IPS-15b (cell line): ENCODE results near the gene APOO.

ENCODE experiments used
- H3K27me3 ChIP-seq: one replicate; pipeline ENCODE4 v1.6.1; 2013; ENCODE audit warnings: low read length; ENCODE audit not compliant: control insufficient read depth, insufficient read depth
- H3K36me3 ChIP-seq: one replicate; pipeline ENCODE4 v1.6.1; 2013; ENCODE audit warnings: low read length; ENCODE audit not compliant: control insufficient read depth, insufficient read depth
- H3K4me1 ChIP-seq: one replicate; pipeline ENCODE4 v1.6.1; 2013; ENCODE audit warnings: mild to moderate bottlenecking, low read length; ENCODE audit not compliant: control insufficient read depth, insufficient read depth
- H3K4me3 ChIP-seq: one replicate; pipeline ENCODE4 v1.5.1; 2013; ENCODE audit warnings: low read depth, low read length
- H3K9ac ChIP-seq: one replicate; pipeline ENCODE4 v1.6.1; 2013; ENCODE audit warnings: low read depth, mild to moderate bottlenecking, low read length
- H3K9me3 ChIP-seq: one replicate; pipeline ENCODE4 v1.6.1; 2013; ENCODE audit warnings: mild to moderate bottlenecking, low read length; ENCODE audit not compliant: control insufficient read depth, insufficient read depth

APOO gene

GRCh38 chrX:23907498-23908218 is at the start of gene APOO, which contains the start of gene CXorf58:
Gene APOO, minus strand, starts transcription at chrX:23907938. Its CDS starts 236 bp downstream, at chrX:23907702.
Gene CXorf58, plus strand, starts transcription at chrX:23908006. Its CDS starts 2,297 bp downstream, at chrX:23910303.
- Histone ChIP-seq H3K4me3 (peak within 1 kb of the TSS; percentile 69), H3K36me3 (no peaks in the 10 kb centered on the region), H3K27me3 (no peaks in the 10 kb centered on the region), H3K4me1 (no peaks in the 10 kb centered on the region), H3K9me3 (no peaks in the 10 kb centered on the region), H3K9ac (peak within 1 kb of the TSS; percentile 27)

- Histone ChIP-seq H3K9me3 (no peaks in the 10 kb centered on the region), H3K36me3 (no peaks in the 10 kb centered on the region), H3K4me1 (peaks cover 11% of the 10 kb centered on the region), H3K9ac (no peak overlapping the region), H3K27me3 (no peaks in the 10 kb centered on the region), H3K4me3 (no peak overlapping the region)
Measured at GRCh38 chrX:23954396-23954795, 46.7 kb upstream of the APOO start.

DNA sequence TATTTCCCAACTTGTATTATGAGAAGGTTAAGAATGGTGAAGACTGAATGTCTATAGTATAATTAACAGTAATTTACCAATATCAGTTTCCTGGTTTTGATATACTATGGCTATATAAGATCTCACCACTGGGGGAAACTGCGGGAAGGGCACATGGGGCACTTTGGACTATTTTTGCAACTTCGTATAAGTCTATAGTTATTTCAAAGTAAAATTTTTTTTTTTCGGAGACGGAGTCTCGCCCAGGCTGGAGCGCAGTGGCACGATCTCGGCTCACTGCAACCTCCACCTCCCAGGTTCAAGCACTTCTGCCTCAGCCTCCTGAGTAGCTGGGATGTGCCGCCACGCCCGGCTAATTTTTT is 46.2 kb upstream of the APOO start:
- Histone ChIP-seq H3K9ac (no peak overlapping the region), H3K36me3 (no peaks in the 10 kb centered on the region), H3K4me1 (peaks cover 9% of the 10 kb centered on the region), H3K9me3 (no peaks in the 10 kb centered on the region), H3K4me3 (no peak overlapping the region), H3K27me3 (no peaks in the 10 kb centered on the region)

- Histone ChIP-seq H3K27me3 (no peaks in the 10 kb centered on the region), H3K4me1 (peaks cover 9% of the 10 kb centered on the region), H3K9me3 (no peaks in the 10 kb centered on the region), H3K9ac (no peak overlapping the region), H3K4me3 (no peak overlapping the region), H3K36me3 (no peaks in the 10 kb centered on the region)
Measured at GRCh38 chrX:23952984-23953907, 45.5 kb upstream of the APOO start.

GRCh38 chrX:23952391-23952790 is 44.7 kb upstream of the APOO start:
- no peaks in the 10 kb centered on the region for H3K27me3 ChIP-seq
- H3K4me3 ChIP-seq, result no peak overlapping the region
- H3K9ac ChIP-seq, result no peak overlapping the region

DNA sequence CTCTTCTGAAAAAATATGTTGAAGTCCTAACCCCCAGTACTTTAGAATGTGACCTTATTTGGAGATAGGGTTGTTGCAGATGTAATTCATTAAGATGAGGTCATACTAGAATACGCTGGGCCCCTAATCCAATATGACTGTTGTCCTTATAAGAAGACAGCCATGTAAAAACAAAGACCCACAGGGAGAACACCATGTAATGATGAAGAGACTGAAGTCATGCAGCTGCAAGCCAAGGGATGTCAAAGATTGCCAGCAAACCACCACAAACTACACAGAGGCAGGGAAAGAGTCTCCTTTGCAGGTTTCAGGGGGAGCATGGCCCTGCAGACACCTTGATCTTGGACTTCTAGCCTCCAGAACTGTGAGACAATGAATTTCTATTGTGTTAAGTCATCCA is 37.5 kb upstream of the APOO start:
- H3K27me3 ChIP-seq, result no peaks in the 10 kb centered on the region
- H3K4me3 ChIP-seq, result no peak overlapping the region
- H3K9me3 ChIP-seq, result no peaks in the 10 kb centered on the region
- H3K36me3 ChIP-seq, result no peaks in the 10 kb centered on the region
- H3K4me1 ChIP-seq, result no peaks in the 10 kb centered on the region
- no peak overlapping the region for H3K9ac ChIP-seq

More at GRCh38 chrX:23952391-23952790, 44.7 kb upstream of the APOO start:
- Histone ChIP-seq H3K4me1 (peaks cover 9% of the 10 kb centered on the region), H3K36me3 (no peaks in the 10 kb centered on the region), H3K9me3 (no peaks in the 10 kb centered on the region)

GRCh38 chrX:23944234-23944633 is 36.5 kb upstream of the APOO start:
- Histone ChIP-seq H3K9me3 (no peaks in the 10 kb centered on the region), H3K4me3 (no peak overlapping the region), H3K9ac (no peak overlapping the region), H3K36me3 (no peaks in the 10 kb centered on the region), H3K27me3 (no peaks in the 10 kb centered on the region), H3K4me1 (no peaks in the 10 kb centered on the region)

- Histone ChIP-seq H3K9ac (no peak overlapping the region), H3K9me3 (no peaks in the 10 kb centered on the region), H3K4me3 (no peak overlapping the region)
Measured at GRCh38 chrX:23939203-23939602, 31.5 kb upstream of the APOO start.

DNA sequence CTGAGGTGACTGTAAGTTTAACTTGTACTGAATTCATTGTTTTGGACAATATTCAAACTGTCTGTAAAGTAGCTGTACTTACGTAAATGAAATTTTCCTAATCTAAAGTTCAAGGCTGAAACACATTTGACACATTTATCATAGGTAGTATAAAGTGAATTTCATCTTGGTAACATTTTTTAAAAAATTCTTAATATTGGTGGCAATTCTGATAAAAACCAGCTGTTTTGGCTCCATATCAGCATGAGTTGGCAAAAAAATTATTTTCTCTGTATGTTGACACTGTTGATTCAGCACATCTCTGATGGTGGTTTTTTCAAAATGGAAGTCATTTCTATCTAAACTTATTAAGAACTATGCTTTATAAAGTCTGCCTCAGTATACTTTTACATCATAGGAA is 31.0 kb upstream of the APOO start:
- Histone ChIP-seq H3K9me3 (no peaks in the 10 kb centered on the region), H3K4me3 (no peak overlapping the region), H3K9ac (no peak overlapping the region), H3K36me3 (no peaks in the 10 kb centered on the region), H3K4me1 (peaks cover 3% of the 10 kb centered on the region), H3K27me3 (no peaks in the 10 kb centered on the region)

More at GRCh38 chrX:23939203-23939602, 31.5 kb upstream of the APOO start:
- no peaks in the 10 kb centered on the region for H3K36me3 ChIP-seq
- no peaks in the 10 kb centered on the region for H3K27me3 ChIP-seq
- H3K4me1 ChIP-seq, result peaks cover 3% of the 10 kb centered on the region

- no peak overlapping the region for H3K4me3 ChIP-seq
- no peak overlapping the region for H3K9ac ChIP-seq
- H3K9me3 ChIP-seq, result no peaks in the 10 kb centered on the region
- H3K27me3 ChIP-seq, result no peaks in the 10 kb centered on the region
- peaks cover 3% of the 10 kb centered on the region for H3K4me1 ChIP-seq
- no peaks in the 10 kb centered on the region for H3K36me3 ChIP-seq
Measured at GRCh38 chrX:23937100-23937499, 29.4 kb upstream of the APOO start.

DNA sequence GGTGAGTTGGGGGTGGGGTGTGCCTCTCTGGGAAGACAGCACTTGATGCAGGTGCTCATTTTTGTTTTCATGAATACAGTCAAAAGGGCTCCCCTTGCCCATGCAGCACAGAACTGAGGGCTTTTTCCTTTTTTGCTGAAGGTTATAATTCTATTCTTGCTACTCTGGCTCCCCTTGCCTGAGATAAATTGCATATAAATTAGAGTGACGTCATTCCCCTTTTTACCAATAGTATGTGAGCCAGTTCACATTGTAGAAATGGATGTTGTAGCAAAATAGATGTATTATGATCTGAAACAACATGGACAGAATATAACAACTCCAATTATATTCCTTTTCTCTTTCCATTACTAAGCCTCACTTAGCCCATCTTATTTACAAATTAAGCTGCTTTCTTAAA is 28.4 kb upstream of the APOO start:
- H3K9me3 ChIP-seq, result no peaks in the 10 kb centered on the region
- peaks cover 3% of the 10 kb centered on the region for H3K4me1 ChIP-seq
- H3K27me3 ChIP-seq, result no peaks in the 10 kb centered on the region
- H3K9ac ChIP-seq, result no peak overlapping the region
- no peak overlapping the region for H3K4me3 ChIP-seq
- H3K36me3 ChIP-seq, result no peaks in the 10 kb centered on the region

GRCh38 chrX:23935106-23935505 is 27.4 kb upstream of the APOO start:
- Histone ChIP-seq H3K27me3 (no peaks in the 10 kb centered on the region), H3K4me1 (peaks cover 3% of the 10 kb centered on the region), H3K36me3 (no peaks in the 10 kb centered on the region), H3K9ac (no peak overlapping the region), H3K4me3 (no peak overlapping the region), H3K9me3 (no peaks in the 10 kb centered on the region)
